H7 (cell line): Measurements from ENCODE around the gene PTP4A2. TPM values are rescaled to one million over a fixed set of nuclear protein-coding genes. Genes with fewer than 3 reads are reported as not detected.

Source experiments
- DNase-seq: peaks from one replicate; pipeline ENCODE4 v3.0.0; 2012
- H3K27me3 ChIP-seq: 2 replicates; pipeline ENCODE4 v1.6.0; 2011; ENCODE audit warnings: mild to moderate bottlenecking, low read length; ENCODE audit not compliant: control insufficient read depth, insufficient read depth
- H3K36me3 ChIP-seq: replicated peaks from 2 replicates; pipeline ENCODE4 v1.5.1; 2011; ENCODE audit warnings: low read length; ENCODE audit not compliant: control insufficient read depth, insufficient read depth
- H3K4me3 ChIP-seq: 2 replicates; pipeline ENCODE4 v1.5.1; 2011; ENCODE audit warnings: low read depth, mild to moderate bottlenecking, control low read depth, low read length, moderate library complexity; ENCODE audit not compliant: insufficient read depth
- total RNA-seq: library from RNA; depleted of rRNA; stranded (reverse); fragments of >200 nt; shearing (Covaris generic); gene quantifications from 2 replicates; pipeline ENCODE4 v1.2.3, GENCODE V29; 2014; rRNA removed

Gene PTP4A2
- total RNA-seq, result 307 and 444 TPM in 2 replicates

DNA sequence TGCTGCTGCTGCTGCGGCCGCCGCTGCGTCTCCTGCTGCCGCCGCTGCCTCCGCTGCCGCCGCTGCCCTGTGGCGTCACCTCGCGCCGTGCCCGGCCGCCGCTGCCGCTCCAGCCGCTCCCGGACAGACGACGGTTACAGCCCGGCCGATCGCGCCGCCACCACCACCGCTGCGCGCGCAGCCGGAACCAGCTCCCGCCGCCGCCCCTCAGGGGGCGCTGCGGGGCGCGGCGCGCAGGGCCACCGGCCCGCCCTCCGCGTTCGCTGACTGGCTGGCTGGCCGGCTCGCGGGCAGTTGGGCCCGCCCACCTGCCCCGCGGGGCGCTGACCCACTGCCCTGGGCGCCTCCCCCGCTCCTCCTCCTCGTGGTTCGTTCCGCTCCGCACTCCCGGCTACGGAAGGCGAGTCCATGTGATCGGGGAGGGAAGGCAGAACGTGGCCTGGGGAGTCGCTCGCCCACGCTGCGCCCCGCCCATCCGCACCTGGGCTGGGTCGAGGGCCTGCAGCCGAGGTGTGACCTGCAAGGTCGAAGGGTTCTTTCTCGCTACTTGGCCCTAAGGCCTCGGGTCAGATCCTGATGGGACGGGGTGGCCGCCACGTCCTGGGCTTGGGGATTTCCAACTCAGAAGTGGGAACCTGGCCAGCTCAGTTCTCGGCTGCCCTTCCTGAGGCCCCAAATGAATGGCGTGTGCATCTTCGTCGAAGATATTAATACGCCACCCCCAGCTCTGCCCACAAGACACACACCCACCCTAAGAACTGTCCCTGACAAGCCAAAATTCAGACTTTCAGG, at the start of gene PTP4A2:
Gene PTP4A2 (minus strand): TSS at position 185 of the 792 bp plus-strand sequence. CDS start 19,303 bp downstream, outside the sequence.
- Histone ChIP-seq H3K36me3 (no peaks in the 10 kb centered on the region), H3K27me3 (no peaks in the 10 kb centered on the region), H3K4me3 (peak within 1 kb of the TSS; percentile 86)
- peak; percentile 99 for DNase-seq

DNA sequence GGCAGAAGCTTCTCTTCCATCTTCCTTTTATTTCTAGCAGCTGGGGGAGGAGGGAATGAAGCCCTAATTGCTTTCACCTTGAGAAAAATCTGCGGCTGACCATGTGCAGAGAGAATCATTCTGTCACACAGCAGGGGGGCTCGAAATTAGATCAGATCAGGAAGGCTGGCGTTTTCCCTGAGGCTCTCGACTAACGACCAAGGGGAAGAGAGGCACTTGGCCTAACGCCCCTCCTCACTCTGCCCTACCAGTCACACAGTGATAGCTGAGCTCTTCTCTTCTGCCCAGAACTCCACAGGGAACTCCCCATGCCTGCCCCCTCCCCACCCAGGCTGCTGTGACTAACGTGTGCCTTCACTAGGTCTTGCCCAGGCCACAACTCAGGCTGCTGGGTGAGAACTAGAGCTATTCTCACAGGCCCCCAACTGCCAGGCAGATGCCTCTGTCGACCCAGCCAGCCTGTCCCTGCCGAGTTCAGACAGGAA, 49.0 kb upstream of the PTP4A2 start:
- H3K36me3 ChIP-seq, result no peaks in the 10 kb centered on the region
- H3K4me3 ChIP-seq, result no peak overlapping the region
- DNase-seq, result peak; percentile 43
- H3K27me3 ChIP-seq, result no peaks in the 10 kb centered on the region

DNA sequence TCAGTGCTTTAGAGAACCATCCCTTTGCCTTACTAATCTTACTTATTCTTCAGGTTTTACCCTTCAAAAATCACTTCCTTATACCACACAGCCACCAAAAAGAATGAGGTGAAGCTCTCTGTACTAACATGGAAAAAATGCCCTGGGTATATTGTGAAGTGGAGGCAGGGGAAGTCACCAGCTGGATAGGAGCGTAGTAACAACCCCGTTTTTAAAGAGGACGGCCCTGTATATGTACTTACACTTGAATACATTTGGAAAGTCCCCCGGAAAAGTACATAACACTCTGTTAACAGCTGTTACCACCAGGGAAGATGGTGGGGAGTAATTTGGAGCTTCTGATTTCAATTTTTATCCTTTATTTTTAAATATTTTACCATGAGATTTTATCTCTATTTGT, 47.3 kb upstream of the PTP4A2 start:
- Histone ChIP-seq H3K36me3 (no peaks in the 10 kb centered on the region), H3K4me3 (no peak overlapping the region), H3K27me3 (no peaks in the 10 kb centered on the region)
- no peak for DNase-seq

DNA sequence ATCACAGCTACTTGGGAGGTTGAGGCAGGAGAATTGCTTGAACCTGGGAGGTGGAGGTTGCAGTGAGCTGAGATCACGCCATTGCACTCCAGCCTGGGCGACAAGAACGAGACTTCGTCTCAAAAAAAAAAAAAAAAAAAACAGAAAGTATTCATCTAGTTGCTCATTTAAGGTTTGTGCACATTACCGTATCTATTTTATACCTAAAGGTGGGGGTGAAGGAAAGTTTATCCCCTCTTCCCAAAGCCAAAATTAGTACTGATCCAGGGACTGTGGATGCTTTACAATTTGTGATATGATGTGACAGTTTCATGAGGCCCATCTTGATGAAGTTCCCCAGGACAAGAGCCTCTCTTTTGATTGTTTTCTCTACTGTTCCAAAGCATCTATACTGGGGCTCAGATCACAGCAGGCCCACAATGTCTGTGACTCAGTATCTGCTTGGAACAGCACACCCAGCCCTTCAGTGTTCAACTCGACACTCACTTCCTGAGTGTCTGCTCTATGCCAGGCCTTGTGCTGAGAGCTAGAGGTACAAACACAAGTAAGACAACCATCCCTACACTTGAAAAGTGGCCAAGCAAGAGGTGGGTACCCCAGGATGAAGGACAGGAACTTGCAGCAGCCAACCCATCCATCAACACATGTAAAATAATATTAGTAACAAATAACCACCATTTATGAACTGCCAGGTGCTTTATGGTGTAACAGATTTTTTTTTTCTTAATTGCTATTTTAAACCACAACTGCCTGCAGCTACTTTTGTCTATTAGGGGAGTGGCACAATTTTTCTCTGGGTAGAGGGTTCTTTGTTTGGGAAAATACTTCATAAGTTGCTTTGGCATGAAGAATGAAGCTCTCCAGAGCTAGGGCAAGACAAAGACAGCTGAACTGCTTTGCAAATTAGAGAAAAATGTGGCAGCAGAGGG, 46.5 kb upstream of the PTP4A2 start:
- DNase-seq, result no peak
- Histone ChIP-seq H3K36me3 (no peaks in the 10 kb centered on the region), H3K4me3 (no peak overlapping the region), H3K27me3 (no peaks in the 10 kb centered on the region)

DNA sequence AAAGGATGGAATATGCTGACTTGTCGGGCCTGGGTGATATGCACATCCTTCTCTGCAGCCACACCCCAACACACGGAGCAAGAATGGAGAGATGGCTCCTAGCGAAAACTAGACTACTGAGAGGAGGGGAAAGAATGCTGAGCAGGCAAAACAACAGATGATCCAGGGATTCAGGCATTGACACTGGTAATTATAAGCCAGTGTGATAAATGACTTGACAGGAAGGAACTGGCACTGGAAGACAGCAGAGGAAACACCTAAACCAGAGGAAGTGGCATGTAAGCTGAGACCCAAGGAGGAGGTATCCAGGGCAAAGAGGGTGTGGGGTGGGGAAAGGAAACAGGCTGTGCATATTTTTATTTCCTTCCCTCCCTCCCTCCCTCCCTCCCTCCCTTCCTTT, 43.8 kb upstream of the PTP4A2 start:
- Histone ChIP-seq H3K27me3 (no peaks in the 10 kb centered on the region), H3K4me3 (no peak overlapping the region), H3K36me3 (no peaks in the 10 kb centered on the region)
- no peak for DNase-seq

DNA sequence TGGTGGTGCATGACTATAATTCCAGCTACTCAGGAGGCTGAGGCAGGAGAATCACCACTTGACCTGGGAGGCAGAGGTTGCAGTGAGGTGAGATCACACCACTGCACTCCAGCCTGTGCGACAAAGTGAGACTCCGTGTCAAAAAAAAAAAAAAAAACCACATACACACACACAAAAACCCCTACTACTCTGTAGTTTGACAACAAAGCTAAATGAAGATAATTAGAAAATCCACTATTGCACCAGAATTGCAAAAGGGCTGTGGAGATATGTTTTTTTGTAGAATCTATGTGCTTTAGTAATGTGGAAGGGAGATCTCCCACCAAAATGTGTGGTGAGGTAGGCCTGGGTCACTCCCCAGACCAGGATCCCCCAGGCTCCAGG, 43.3 kb upstream of the PTP4A2 start:
- H3K36me3 ChIP-seq, result no peaks in the 10 kb centered on the region
- no peaks in the 10 kb centered on the region for H3K27me3 ChIP-seq
- no peak overlapping the region for H3K4me3 ChIP-seq
- no peak for DNase-seq

DNA sequence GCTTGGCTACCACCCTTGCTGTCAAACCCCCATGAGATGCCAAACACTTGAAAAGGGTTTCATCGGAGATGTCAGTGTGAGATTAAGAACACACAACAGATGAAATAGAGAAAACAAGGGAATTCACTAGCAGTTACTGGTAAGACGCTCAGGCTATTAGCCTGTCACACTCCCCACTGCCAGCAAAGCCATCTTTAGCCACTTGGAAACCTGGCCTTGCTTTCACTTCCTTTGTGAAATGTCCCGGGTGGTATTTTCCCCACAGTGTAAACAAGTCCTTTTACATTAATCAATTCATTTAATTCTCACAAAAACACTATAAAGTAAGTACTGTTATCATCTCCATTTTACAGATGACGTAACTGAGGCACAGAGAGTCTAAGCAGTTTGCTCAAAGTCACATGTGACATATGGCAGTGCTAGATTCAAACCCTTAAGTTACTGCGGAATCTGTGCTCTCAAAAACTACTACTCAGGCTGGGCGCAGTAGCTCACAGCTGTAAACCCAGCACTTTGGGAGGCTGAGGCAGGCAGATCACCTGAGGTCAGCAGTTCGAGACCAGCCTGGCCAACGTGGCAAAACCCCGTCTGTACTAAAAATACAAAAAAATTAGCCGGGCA, 42.8 kb upstream of the PTP4A2 start:
- Histone ChIP-seq H3K36me3 (no peaks in the 10 kb centered on the region), H3K27me3 (no peaks in the 10 kb centered on the region), H3K4me3 (no peak overlapping the region)
- no peak for DNase-seq

DNA sequence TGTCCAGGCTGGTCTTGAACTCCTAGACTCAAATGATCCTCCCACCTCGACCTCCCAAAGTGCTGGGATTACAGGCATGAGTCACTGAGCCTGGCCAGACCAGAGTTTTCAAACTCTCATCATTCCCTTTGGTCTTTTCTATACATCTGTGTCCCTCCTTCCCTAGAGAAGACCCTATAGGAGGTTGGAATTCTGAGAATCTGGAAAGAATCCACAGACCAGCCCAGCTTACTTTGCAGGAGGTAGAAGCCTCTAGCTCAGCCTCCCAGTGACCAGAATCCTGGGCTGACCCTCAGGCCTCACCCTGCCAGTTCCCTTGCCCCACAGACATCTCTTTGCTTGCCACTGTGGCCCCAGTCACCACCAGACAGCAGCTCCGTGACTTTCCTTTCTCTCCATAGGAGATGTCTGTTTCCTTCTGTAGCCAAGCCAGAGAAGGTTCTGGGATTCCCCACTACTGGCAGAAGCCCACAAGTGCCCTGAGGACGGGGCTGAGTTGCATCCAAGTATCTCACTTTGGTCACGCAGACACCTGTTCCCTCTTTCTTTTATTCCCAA, 40.8 kb upstream of the PTP4A2 start:
- Histone ChIP-seq H3K4me3 (no peak overlapping the region), H3K27me3 (no peaks in the 10 kb centered on the region), H3K36me3 (no peaks in the 10 kb centered on the region)
- peak; percentile 28 for DNase-seq

DNA sequence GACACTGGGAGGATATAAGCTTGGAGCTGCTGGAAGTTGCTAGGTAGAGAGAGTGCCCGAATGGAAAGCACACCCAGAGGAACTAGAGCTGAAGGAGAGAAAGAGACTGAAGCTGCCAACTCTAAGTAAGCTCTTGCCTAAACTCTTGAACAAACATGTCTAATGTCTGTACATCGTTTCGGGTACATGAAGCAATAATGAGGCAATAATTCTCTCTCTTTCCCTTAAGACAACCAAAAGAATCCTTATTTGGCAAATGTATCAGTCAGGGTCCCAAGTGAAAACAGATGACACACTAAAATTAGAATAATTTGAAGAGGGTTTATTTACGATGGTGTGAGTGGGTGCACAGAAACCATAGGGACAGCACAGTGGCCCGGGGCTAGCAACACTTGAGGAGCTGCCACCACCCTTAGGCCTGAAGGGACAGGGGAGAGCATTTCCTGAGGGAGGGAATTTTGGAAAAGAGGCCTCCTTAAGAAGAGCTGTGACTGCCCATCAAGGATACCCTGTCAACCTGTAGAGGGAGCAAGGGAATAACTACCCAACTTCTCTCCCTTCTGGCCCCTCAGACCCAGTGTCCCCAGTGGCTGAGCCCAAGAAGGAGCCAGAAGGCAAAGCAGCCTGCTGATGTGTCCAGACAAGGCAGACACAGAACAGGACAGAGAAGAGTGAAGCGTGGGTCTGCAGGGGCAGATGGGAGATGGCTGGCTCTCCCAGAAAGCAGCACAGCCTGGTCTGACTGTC, 39.4 kb upstream of the PTP4A2 start:
- Histone ChIP-seq H3K4me3 (no peak overlapping the region), H3K36me3 (no peaks in the 10 kb centered on the region), H3K27me3 (no peaks in the 10 kb centered on the region)
- peak; percentile 85 for DNase-seq

DNA sequence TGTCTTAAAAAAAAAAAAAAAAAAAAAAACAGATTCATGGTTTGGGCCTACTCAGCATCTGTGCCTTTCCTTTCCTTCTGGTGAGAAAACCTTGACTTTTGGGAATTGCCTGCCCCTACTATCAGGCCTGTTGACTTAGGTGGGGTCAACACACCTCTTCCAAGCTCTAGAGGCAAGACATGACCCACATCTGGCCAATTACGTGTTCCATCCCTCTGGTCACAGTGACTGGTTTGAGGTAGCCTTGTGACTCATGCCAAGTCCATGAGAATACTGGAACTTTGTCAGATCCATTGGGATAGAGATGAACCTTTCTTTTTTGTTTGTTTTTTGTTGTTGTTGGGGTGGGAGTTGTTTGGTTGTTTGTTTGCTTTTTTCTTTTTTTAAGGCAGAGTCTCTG, 38.2 kb upstream of the PTP4A2 start:
- DNase-seq, result no peak
- H3K27me3 ChIP-seq, result no peaks in the 10 kb centered on the region
- H3K4me3 ChIP-seq, result no peak overlapping the region
- no peaks in the 10 kb centered on the region for H3K36me3 ChIP-seq

DNA sequence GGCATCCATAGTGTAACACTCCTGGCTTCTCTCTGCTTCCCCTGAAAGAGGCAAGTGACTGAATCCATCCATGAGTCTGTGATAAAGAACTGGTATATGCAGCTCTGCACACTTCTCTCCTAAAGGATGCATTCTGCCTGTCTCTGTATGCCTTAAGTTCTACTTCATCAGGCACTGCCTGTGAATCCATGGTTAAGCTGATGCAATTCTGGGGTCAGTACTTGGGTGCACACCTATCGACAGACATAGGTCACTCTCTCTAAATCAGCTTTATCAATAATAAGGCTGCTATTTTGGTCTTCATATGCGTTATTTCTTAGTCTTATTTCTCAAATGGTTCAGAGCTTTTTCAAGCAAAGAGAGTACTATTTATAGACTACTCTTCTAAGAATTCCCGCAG, 32.7 kb upstream of the PTP4A2 start:
- no peak overlapping the region for H3K4me3 ChIP-seq
- H3K27me3 ChIP-seq, result no peaks in the 10 kb centered on the region
- no peak for DNase-seq
- H3K36me3 ChIP-seq, result no peaks in the 10 kb centered on the region

DNA sequence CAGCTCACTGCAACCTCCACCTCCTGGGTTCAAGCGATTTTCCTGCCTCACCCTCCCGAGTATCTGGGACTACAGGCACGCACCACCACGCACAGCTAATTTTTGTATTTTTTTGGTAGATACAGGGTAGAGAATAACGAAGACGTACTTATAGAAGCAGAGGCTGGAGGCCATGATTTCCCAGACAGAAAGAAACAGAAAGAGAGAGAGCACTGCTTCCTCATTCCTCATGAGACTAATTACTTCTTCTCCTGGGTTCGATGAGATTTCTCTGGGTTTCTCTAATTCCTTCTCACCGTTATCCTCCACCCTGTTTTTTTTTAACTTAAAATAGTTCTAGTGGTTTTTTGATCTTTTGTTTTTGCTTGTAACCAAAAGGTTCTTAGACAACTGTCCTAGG, 23.4 kb upstream of the PTP4A2 start:
- no peak for DNase-seq
- Histone ChIP-seq H3K36me3 (no peaks in the 10 kb centered on the region), H3K4me3 (no peak overlapping the region), H3K27me3 (no peaks in the 10 kb centered on the region)

DNA sequence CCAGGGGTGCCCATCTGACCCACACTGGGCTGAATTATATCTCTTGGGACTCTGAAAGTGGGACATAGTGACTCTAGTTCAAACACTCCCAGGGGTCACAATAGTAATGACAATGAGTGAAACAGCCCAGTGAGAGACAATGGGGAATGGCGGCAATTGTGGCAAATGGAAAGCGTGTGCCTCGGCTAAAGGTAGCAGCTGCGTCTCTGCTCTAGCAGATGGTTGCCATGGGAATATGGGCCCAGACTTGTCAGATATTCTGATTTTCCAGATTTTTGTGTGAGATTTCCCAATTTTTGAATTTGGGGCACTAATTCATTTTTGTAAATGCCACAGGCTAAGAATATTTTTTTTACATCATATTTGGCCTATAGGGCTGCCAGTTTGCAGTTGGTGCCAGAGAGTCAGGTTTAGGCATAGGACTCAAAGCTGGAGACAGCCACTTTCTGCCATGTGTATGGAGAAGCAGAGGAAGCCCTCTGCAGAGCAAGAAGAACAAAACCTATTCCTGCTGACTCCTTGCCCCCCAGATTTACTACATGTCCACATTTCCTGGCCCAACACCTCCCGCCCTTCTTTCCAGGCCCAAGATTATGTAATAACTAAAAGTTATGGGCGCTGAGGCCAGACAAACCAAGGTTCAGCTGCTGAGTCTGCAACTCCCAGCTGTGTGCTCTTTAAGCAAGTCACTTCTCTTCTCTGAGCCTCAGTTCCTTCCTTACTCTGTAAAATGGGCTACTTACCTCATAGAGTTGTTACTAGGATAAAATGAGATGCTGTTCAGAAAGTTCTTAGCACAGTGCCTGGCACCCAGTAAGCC, 21.6 kb upstream of the PTP4A2 start:
- no peak for DNase-seq
- Histone ChIP-seq H3K36me3 (no peaks in the 10 kb centered on the region), H3K27me3 (no peaks in the 10 kb centered on the region), H3K4me3 (no peak overlapping the region)
